Measurements from ENCODE around the gene CCND3. TPM values are rescaled to one million over a fixed set of nuclear protein-coding genes. Genes with fewer than 3 reads are reported as not detected.

The CCND3 gene
- polyA plus RNA-seq, 4 donors = 34.0 to 83.0 (median 48.4) TPM

DNA sequence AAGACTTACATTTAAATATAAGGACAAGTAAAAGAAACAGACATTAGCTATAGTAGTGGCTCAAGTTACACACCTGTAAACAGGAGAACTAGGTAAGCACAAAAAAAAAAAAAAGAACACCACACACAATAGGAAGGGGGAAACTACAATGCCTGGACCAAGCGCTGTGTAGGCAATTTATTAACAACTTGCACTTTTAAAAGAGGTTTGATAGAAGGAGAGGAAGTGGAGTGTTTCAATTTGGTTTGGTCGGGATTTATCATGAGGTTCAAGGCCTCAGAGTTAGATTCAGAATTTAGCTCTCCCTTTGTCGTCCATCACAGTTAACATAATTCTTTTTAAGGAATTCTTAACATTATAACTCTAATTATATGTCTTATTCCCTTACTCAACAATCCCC lies 45.3 kb downstream of the CCND3 start:
- H3K27me3 ChIP-seq (ENCODE audit: control insufficient read depth in 3 of 3, insufficient read depth in 3 of 3, low read length in 3 of 3) = no peaks in the 10 kb centered on the region
- H3K27ac ChIP-seq (ENCODE audit: low read depth in 1 of 3, low read length in 2 of 3) = peak overlapping the region in 1 of 3 donors; percentile 96
- peaks cover 0 to 7% (median 2%) of the 10 kb centered on the region in 3 donors for H3K36me3 ChIP-seq (ENCODE audit: control insufficient read depth in 3 of 3, insufficient read depth in 2 of 3, low read depth in 1 of 3, low read length in 3 of 3)
- peaks cover 0 to 5% (median 0%) of the 10 kb centered on the region in 3 donors for H3K4me1 ChIP-seq (ENCODE audit: control insufficient read depth in 3 of 3, insufficient read depth in 2 of 3, low read depth in 1 of 3, low read length in 2 of 3)
- FAIRE-seq (no peak), DNase-seq (no peak)
- WGBS, 3 donors = 47 to 61% (median 56%) methylated on average over 3 of the region's 3 CpGs
- peak overlapping the region in 1 of 3 donors; percentile 69 for H3K4me3 ChIP-seq (ENCODE audit: low read depth in 1 of 3, low read length in 3 of 3)
- H3K9me3 ChIP-seq (ENCODE audit: control insufficient read depth in 2 of 2, insufficient read depth in 1 of 2, low read depth in 1 of 2, low read length in 1 of 2) = no peaks in the 10 kb centered on the region

DNA sequence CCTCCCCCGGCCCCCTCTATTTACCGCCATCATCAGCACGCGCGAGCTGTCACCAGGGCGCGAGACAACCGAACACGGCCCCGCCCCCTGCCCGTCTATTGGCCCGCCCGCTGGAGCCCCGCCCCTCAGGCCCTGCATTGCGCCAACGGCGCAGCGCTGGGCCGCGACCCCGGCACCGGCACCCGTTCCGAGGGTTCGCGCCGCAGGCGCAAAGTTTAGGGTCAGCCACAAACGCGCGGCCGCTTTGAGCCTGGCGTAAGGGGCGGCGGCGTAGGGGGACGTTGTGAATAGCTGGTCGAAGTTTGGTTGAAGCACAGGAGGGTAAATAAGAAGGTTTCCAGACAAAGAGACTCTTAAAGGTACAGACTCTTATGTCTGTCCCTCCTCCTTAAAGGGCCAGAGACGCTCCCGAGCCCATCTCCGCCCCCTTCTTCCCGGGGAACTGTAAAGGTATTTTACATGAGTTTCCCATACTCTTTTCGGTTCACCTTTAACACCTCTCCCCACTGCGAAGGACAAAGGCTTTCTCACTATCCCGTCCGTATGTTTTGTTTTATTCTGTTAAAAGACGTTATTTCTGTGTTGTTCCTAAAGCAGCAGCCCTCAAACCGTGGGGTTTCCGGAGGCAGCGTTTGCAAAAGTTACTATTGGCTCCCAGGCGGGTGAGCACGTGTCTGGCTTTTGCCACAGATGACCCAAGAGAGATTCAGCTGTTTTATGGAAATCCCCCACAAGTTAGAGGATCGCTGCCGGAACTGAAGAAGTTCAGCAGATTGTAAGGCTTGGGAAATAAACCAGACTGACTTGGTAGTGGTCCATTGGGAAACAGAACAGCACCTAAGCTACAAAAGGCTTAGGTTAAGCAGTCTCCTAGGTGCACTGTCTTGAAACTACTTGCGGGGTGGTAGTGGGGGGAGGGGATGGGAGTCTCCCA lies 46.0 kb downstream of the CCND3 start, which contains the start of gene USP49:
Gene USP49 (minus strand): TSS at position 76 of the 934 bp plus-strand sequence. CDS start 88,392 bp downstream, outside the sequence.
- Histone ChIP-seq H3K36me3 (ENCODE audit: control insufficient read depth in 3 of 3, insufficient read depth in 2 of 3, low read depth in 1 of 3, low read length in 3 of 3) (peaks cover 0 to 7% (median 2%) of the 10 kb centered on the region in 3 donors), H3K27me3 (ENCODE audit: control insufficient read depth in 3 of 3, insufficient read depth in 3 of 3, low read length in 3 of 3) (no peaks in the 10 kb centered on the region), H3K9me3 (ENCODE audit: control insufficient read depth in 2 of 2, insufficient read depth in 1 of 2, low read depth in 1 of 2, low read length in 1 of 2) (no peaks in the 10 kb centered on the region), H3K4me3 (ENCODE audit: low read depth in 1 of 3, low read length in 3 of 3) (peak within 1 kb of the TSS; percentile 69 to 86 (median 83)), H3K27ac (ENCODE audit: low read depth in 1 of 3, low read length in 2 of 3) (peak within 1 kb of the TSS; percentile 35 to 96 (median 79)), H3K4me1 (ENCODE audit: control insufficient read depth in 3 of 3, insufficient read depth in 2 of 3, low read depth in 1 of 3, low read length in 2 of 3) (peaks cover 0 to 5% (median 0%) of the 10 kb centered on the region in 3 donors)
- FAIRE-seq = no peak
- peak; percentile 82 to 95 for DNase-seq
- WGBS, 3 donors = 1 to 2% (median 1%) methylated on average over 49 to 55 of the region's 55 CpGs

- no peaks in the 10 kb centered on the region for H3K27me3 ChIP-seq (ENCODE audit: control insufficient read depth in 3 of 3, insufficient read depth in 3 of 3, low read length in 3 of 3)
- peaks cover 0 to 2% (median 1%) of the 10 kb centered on the region in 3 donors for H3K36me3 ChIP-seq (ENCODE audit: control insufficient read depth in 3 of 3, insufficient read depth in 2 of 3, low read depth in 1 of 3, low read length in 3 of 3)
- peak overlapping the region; percentile 69 to 86 (median 83) for H3K4me3 ChIP-seq (ENCODE audit: low read depth in 1 of 3, low read length in 3 of 3)
- DNase-seq (peak; percentile 11 to 38), FAIRE-seq (no peak)
- WGBS, 3 donors = 2% methylated on average over 44 to 56 of the region's 56 CpGs
- peaks cover 0 to 5% (median 0%) of the 10 kb centered on the region in 3 donors for H3K4me1 ChIP-seq (ENCODE audit: control insufficient read depth in 3 of 3, insufficient read depth in 2 of 3, low read depth in 1 of 3, low read length in 2 of 3)
- H3K9me3 ChIP-seq (ENCODE audit: control insufficient read depth in 2 of 2, insufficient read depth in 1 of 2, low read depth in 1 of 2, low read length in 1 of 2) = no peaks in the 10 kb centered on the region
- H3K27ac ChIP-seq (ENCODE audit: low read depth in 1 of 3, low read length in 2 of 3) = peak overlapping the region in 1 of 3 donors; percentile 39
Measured at GRCh38 chr6:41894366-41895299, 47.0 kb downstream of the CCND3 start.

GRCh38 chr6:41892921-41893564 lies 48.6 kb downstream of the CCND3 start:
- DNase-seq (no peak), FAIRE-seq (no peak)
- H3K4me1 ChIP-seq (ENCODE audit: control insufficient read depth in 3 of 3, insufficient read depth in 2 of 3, low read depth in 1 of 3, low read length in 2 of 3) = peaks cover 0 to 5% (median 0%) of the 10 kb centered on the region in 3 donors
- H3K4me3 ChIP-seq (ENCODE audit: low read depth in 1 of 3, low read length in 3 of 3) = no peak overlapping the region
- 72 to 82% (median 79%) methylated on average over 4 of the region's 4 CpGs for WGBS, 3 donors
- H3K36me3 ChIP-seq (ENCODE audit: control insufficient read depth in 3 of 3, insufficient read depth in 2 of 3, low read depth in 1 of 3, low read length in 3 of 3) = no peaks in the 10 kb centered on the region
- no peak overlapping the region for H3K27ac ChIP-seq (ENCODE audit: low read depth in 1 of 3, low read length in 2 of 3)
- H3K27me3 ChIP-seq (ENCODE audit: control insufficient read depth in 3 of 3, insufficient read depth in 3 of 3, low read length in 3 of 3) = no peaks in the 10 kb centered on the region
- no peaks in the 10 kb centered on the region for H3K9me3 ChIP-seq (ENCODE audit: control insufficient read depth in 2 of 2, insufficient read depth in 1 of 2, low read depth in 1 of 2, low read length in 1 of 2)

- DNase-seq (no peak), FAIRE-seq (no peak)
- H3K27me3 ChIP-seq (ENCODE audit: control insufficient read depth in 3 of 3, insufficient read depth in 3 of 3, low read length in 3 of 3) = no peaks in the 10 kb centered on the region
- H3K9me3 ChIP-seq (ENCODE audit: control insufficient read depth in 2 of 2, insufficient read depth in 1 of 2, low read depth in 1 of 2, low read length in 1 of 2) = no peaks in the 10 kb centered on the region
- no peaks in the 10 kb centered on the region for H3K4me1 ChIP-seq (ENCODE audit: control insufficient read depth in 3 of 3, insufficient read depth in 2 of 3, low read depth in 1 of 3, low read length in 2 of 3)
- peak overlapping the region in 1 of 3 donors; percentile 11 for H3K27ac ChIP-seq (ENCODE audit: low read depth in 1 of 3, low read length in 2 of 3)
- H3K36me3 ChIP-seq (ENCODE audit: control insufficient read depth in 3 of 3, insufficient read depth in 2 of 3, low read depth in 1 of 3, low read length in 3 of 3) = no peaks in the 10 kb centered on the region
- H3K4me3 ChIP-seq (ENCODE audit: low read depth in 1 of 3, low read length in 3 of 3) = no peak overlapping the region
- WGBS, 3 donors = 68 to 86% (median 79%) methylated on average over 4 of the region's 4 CpGs
Measured at GRCh38 chr6:41887331-41887751, 54.3 kb downstream of the CCND3 start.

DNA sequence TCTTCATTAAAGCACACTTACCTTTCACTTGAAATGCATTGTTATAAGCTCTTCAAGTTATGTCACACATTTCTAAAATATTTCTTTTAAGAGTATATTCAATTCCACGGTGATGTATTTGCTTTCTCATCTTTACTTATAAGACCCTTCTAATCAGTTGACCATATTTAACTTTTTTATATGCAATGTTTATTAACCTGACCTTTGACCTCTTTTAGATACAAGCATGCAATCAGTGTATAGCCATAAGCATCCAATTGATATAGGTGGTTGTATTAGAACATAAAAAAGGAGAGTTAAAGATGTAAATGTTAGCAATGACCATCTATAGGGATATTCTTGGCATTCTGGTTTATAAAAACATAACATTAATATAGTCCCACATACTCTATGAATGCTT lies 55.7 kb downstream of the CCND3 start:
- Histone ChIP-seq H3K27me3 (ENCODE audit: control insufficient read depth in 3 of 3, insufficient read depth in 3 of 3, low read length in 3 of 3) (no peaks in the 10 kb centered on the region), H3K4me3 (ENCODE audit: low read depth in 1 of 3, low read length in 3 of 3) (no peak overlapping the region), H3K27ac (ENCODE audit: low read depth in 1 of 3, low read length in 2 of 3) (no peak overlapping the region), H3K36me3 (ENCODE audit: control insufficient read depth in 3 of 3, insufficient read depth in 2 of 3, low read depth in 1 of 3, low read length in 3 of 3) (no peaks in the 10 kb centered on the region), H3K4me1 (ENCODE audit: control insufficient read depth in 3 of 3, insufficient read depth in 2 of 3, low read depth in 1 of 3, low read length in 2 of 3) (no peaks in the 10 kb centered on the region), H3K9me3 (ENCODE audit: control insufficient read depth in 2 of 2, insufficient read depth in 1 of 2, low read depth in 1 of 2, low read length in 1 of 2) (no peaks in the 10 kb centered on the region)
- FAIRE-seq = no peak
- 62 to 83% (median 68%) methylated on average over 1 of the region's 1 CpG for WGBS, 3 donors
- DNase-seq = no peak

DNA sequence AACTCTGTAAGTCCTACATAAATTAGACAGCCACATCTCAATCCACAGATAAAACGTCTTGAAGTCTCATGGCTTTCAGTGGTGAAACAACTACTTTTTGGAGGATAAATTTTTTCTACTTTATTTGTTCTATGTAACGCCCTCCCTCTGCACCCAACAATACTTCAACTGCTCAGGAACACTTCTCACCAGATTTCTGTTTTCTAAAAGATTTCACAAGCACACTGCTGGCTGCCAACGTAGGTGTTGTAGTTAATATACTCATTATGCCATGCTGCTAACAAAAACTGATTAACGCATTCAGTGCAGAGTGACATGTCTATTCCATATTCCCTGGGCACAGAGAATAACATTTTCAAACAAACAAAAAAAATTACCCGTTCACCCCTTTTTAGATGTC lies 56.7 kb downstream of the CCND3 start:
- Histone ChIP-seq H3K27ac (ENCODE audit: low read depth in 1 of 3, low read length in 2 of 3) (no peak overlapping the region), H3K27me3 (ENCODE audit: control insufficient read depth in 3 of 3, insufficient read depth in 3 of 3, low read length in 3 of 3) (no peaks in the 10 kb centered on the region), H3K36me3 (ENCODE audit: control insufficient read depth in 3 of 3, insufficient read depth in 2 of 3, low read depth in 1 of 3, low read length in 3 of 3) (no peaks in the 10 kb centered on the region), H3K4me1 (ENCODE audit: control insufficient read depth in 3 of 3, insufficient read depth in 2 of 3, low read depth in 1 of 3, low read length in 2 of 3) (no peaks in the 10 kb centered on the region), H3K4me3 (ENCODE audit: low read depth in 1 of 3, low read length in 3 of 3) (no peak overlapping the region), H3K9me3 (ENCODE audit: control insufficient read depth in 2 of 2, insufficient read depth in 1 of 2, low read depth in 1 of 2, low read length in 1 of 2) (no peaks in the 10 kb centered on the region)
- no peak for FAIRE-seq
- 86 to 91% (median 89%) methylated on average over 5 of the region's 5 CpGs for WGBS, 3 donors
- DNase-seq = no peak

All from small intestine (tissue), 7 donors.